ENCODE results near the gene PDZD8. TPM values are rescaled to one million over a fixed set of nuclear protein-coding genes. Genes with fewer than 3 reads are reported as not detected.

PDZD8 gene
- total RNA-seq, 2 donors from 2014 or later = 53.3 to 60.1 TPM

DNA sequence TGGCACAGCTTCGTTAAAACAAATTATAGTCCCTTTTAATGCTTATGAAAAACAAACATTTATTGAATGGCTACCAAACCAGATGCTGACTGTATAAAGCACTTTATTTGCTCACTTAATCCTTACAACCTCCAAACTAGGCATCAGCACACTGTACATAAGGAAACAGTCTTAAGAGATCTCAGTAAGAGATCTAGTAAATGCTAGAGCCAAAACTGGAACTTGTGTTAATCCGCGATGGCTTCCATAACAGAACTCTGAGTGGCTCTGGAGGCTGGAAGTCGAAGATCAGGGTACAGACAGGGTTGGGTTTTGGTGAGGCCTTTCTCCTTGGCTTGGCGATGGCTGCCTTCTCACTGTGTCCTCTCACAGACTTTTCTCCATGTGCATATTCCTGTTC is 27.0 kb downstream of the PDZD8 start:
- H3K4me3 ChIP-seq (ENCODE audit: low read length) = no peak overlapping the region
- H3K36me3 Mint-ChIP-seq (ENCODE audit: low read depth) = peaks cover 5% of the 10 kb centered on the region
- H3K27me3 Mint-ChIP-seq (ENCODE audit: insufficient read depth) = no peaks in the 10 kb centered on the region
- no peaks in the 10 kb centered on the region for H3K9me3 ChIP-seq (ENCODE audit: control insufficient read depth, low read length)
- H3K4me1 ChIP-seq (ENCODE audit: control insufficient read depth, insufficient read depth, low read length) = peaks cover 7% of the 10 kb centered on the region
- no peaks in the 10 kb centered on the region for H3K36me3 ChIP-seq (ENCODE audit: control insufficient read depth, insufficient read depth, low read length)
- H3K27me3 ChIP-seq (ENCODE audit: control insufficient read depth, insufficient read depth, low read length, poor library complexity, severe bottlenecking) = no peaks in the 10 kb centered on the region
- H3K4me3 Mint-ChIP-seq = no peak overlapping the region
- no peak overlapping the region for H3K9ac ChIP-seq (ENCODE audit: extremely low read depth, low read length, poor library complexity, severe bottlenecking)
- H3K9me3 Mint-ChIP-seq = no peaks in the 10 kb centered on the region
- no peak overlapping the region for H3K27ac Mint-ChIP-seq
- no peak overlapping the region for H3K27ac ChIP-seq (ENCODE audit: low read depth, low read length)
- WGBS, 2 experiments (ENCODE audit: insufficient coverage in 1 of 2, insufficient read length in 1 of 2) = 96 to 100% methylated on average over 3 to 5 of the region's 5 CpGs
- no peak for TF ChIP-seq CTCF (conservative IDR thresholded peaks at IDR 0.05)
- no peak for DNase-seq
- peaks cover 48% of the 10 kb centered on the region for H3K4me1 Mint-ChIP-seq

DNA sequence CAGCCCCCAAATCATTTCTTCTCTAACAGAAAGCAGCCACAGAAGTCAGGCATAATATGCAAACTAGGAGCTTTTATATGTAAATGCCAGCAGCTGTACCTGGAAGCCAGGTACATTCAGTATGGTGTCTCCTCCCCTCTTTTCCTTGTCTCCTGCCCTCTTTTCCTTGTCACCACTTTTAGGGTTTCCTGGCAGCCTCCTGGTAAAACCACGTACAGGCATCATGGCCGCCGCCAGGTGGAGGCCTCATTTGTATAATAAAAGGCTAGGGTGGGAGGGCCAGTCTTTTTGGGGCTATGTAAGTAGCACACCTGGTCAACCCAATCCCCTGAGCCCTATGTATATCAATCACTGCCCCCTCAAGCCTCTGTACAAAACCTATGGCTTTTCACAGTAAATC is 28.7 kb downstream of the PDZD8 start:
- 52% methylated on average over 3 of the region's 3 CpGs; no CpG with 5 or more reads in 1 of the 2 experiments for WGBS, 2 experiments (ENCODE audit: insufficient coverage in 1 of 2, insufficient read length in 1 of 2)
- Mint-ChIP-seq H3K9me3 (no peaks in the 10 kb centered on the region), H3K36me3 (ENCODE audit: low read depth) (peaks cover 5% of the 10 kb centered on the region), H3K27ac (peak overlapping the region; percentile 88), H3K27me3 (ENCODE audit: insufficient read depth) (no peaks in the 10 kb centered on the region), H3K4me1 (peaks cover 48% of the 10 kb centered on the region), H3K4me3 (peak overlapping the region; percentile 3)
- no peaks in the 10 kb centered on the region for H3K27me3 ChIP-seq (ENCODE audit: control insufficient read depth, insufficient read depth, low read length, poor library complexity, severe bottlenecking)
- H3K4me3 ChIP-seq (ENCODE audit: low read length) = no peak overlapping the region
- H3K36me3 ChIP-seq (ENCODE audit: control insufficient read depth, insufficient read depth, low read length) = no peaks in the 10 kb centered on the region
- peak; percentile 43 for TF ChIP-seq CTCF (conservative IDR thresholded peaks at IDR 0.05)
- peak; percentile 91 for DNase-seq
- H3K9ac ChIP-seq (ENCODE audit: extremely low read depth, low read length, poor library complexity, severe bottlenecking) = no peak overlapping the region
- no peaks in the 10 kb centered on the region for H3K9me3 ChIP-seq (ENCODE audit: control insufficient read depth, low read length)
- no peak overlapping the region for H3K27ac ChIP-seq (ENCODE audit: low read depth, low read length)
- H3K4me1 ChIP-seq (ENCODE audit: control insufficient read depth, insufficient read depth, low read length) = peaks cover 7% of the 10 kb centered on the region

- H3K9me3 Mint-ChIP-seq = no peaks in the 10 kb centered on the region
- H3K4me3 Mint-ChIP-seq = no peak overlapping the region
Observed at GRCh38 chr10:117345143-117345542, 30.1 kb downstream of the PDZD8 start.

More at GRCh38 chr10:117345143-117345542, 30.1 kb downstream of the PDZD8 start:
- H3K9me3 ChIP-seq (ENCODE audit: control insufficient read depth, low read length) = no peaks in the 10 kb centered on the region
- H3K27me3 Mint-ChIP-seq (ENCODE audit: insufficient read depth) = no peaks in the 10 kb centered on the region
- peak overlapping the region; percentile 83 for H3K27ac Mint-ChIP-seq
- no peaks in the 10 kb centered on the region for H3K27me3 ChIP-seq (ENCODE audit: control insufficient read depth, insufficient read depth, low read length, poor library complexity, severe bottlenecking)
- H3K4me1 ChIP-seq (ENCODE audit: control insufficient read depth, insufficient read depth, low read length) = peaks cover 7% of the 10 kb centered on the region
- TF ChIP-seq CTCF (conservative IDR thresholded peaks at IDR 0.05) = peak; percentile 26
- peaks cover 4% of the 10 kb centered on the region for H3K36me3 ChIP-seq (ENCODE audit: control insufficient read depth, insufficient read depth, low read length)
- H3K4me1 Mint-ChIP-seq = peaks cover 48% of the 10 kb centered on the region
- H3K27ac ChIP-seq (ENCODE audit: low read depth, low read length) = no peak overlapping the region
- H3K4me3 ChIP-seq (ENCODE audit: low read length) = no peak overlapping the region
- peaks cover 3% of the 10 kb centered on the region for H3K36me3 Mint-ChIP-seq (ENCODE audit: low read depth)
- H3K9ac ChIP-seq (ENCODE audit: extremely low read depth, low read length, poor library complexity, severe bottlenecking) = no peak overlapping the region
- DNase-seq = peak; percentile 85

Measured in endodermal cell (in vitro differentiated cells).